GM12873 (cell line): Measurements from ENCODE around the gene ZFP14.
A peak's percentile ranks its signal among the peaks of the same experiment; 100 is the strongest.

Source experiments
- CTCF ChIP-seq: IDR thresholded peaks from 2 replicates; pipeline ENCODE4 v1.5.1; 2012; ENCODE audit warnings: low read depth, mild to moderate bottlenecking, moderate library complexity, low read length, control low read depth; ENCODE audit not compliant: insufficient read depth; ENCODE audit errors: missing control alignments

ZFP14 gene

DNA sequence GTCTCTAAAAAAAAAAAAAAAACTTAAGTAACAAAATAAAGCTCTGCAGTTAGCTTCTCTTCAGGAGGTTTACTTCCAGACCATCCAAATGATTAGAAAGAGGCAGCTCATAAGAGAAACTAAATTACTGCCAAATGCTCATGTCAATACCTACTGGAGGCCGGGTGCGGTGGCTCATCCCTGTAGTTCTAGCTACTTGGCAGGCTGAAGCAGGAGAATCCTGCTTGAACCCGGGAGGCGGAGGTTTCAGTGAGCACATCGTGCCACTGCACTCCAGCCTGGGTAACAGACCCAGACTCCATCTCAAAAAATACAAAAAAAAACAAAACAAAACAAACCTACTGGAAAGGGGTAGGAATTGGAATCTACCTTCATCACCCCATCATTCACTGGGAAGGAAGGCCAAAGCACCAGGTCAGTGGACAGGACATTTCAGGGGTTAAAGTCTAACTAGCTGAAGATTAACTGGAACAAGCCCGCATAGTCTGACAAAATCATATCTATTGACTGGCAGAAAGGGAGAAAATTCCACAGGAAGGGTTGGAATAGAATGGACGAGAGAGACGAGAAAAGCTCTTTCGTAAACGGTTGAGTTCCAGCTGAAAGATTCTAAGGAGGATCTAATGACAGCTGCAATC, 1.3 kb downstream of the ZFP14 start:
- TF ChIP-seq CTCF, result no peak

GRCh38 chr19:36373638-36374156, 5.3 kb downstream of the ZFP14 start:
- no peak for TF ChIP-seq CTCF

DNA sequence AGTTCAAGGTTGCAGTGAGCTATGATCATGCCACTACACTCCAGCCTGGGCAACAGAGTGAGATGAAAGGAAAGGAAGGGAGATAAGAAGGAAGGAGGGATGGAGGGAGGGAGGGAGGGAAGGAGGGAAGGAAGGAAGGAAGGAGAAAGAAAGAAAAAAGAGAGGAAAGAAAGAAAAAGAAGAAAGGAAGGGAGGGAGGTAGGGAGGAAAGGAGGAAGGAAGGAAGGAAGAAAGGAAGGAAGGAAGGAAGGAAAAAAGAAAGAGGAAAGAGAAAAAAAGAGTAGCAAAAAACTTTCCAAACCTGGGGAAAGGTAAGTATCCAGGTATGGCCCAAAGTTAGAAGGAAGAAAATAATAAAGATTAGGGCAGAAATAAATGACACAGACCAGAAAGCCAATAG, 7.1 kb downstream of the ZFP14 start:
- no peak for TF ChIP-seq CTCF

DNA sequence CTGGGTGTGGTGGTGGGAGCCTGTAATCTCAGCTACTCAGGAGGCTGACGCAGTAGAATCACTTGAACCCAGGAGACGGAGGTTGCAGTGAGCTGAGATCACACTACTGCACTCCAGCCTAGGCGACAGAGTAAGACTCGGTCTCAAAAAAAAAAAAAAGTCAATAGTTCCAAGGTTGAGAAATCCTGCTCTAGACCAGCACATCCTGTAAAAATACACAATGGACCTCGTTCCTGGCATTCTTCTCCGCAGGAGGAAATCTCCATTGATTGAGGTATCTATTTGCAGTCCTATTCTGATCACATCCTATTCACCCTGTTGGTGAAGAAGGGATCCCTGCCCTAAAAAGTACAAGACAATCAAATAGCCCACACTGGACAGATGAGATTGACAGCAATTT, 15.2 kb downstream of the ZFP14 start:
- TF ChIP-seq CTCF, result no peak

DNA sequence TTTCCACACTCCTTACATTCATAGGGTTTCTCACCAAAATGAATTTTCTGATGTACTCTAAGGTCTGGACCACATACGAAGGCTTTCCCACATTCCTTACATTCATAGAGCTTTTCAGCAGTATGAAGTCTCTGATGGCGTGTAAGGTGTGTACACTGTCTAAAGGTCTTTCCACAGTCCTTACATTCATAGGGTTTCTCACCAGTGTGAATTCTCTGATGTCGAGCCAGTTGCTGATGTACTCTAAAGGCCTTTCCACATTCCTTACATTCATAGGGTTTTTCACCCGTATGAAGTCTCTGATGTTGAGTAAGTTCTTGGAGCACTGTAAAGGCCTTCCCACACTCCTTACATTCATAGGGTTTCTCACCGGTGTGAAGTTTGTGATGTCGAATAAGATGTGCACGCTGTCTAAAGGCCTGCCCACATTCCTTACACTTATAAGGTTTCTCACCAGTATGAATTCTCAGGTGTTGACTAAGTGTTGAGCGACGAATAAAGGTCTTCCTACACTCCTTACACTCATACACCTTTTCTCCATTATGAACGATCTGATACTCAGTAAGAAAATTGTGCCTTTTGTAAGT, 38.1 kb downstream of the ZFP14 start:
- no peak for TF ChIP-seq CTCF

DNA sequence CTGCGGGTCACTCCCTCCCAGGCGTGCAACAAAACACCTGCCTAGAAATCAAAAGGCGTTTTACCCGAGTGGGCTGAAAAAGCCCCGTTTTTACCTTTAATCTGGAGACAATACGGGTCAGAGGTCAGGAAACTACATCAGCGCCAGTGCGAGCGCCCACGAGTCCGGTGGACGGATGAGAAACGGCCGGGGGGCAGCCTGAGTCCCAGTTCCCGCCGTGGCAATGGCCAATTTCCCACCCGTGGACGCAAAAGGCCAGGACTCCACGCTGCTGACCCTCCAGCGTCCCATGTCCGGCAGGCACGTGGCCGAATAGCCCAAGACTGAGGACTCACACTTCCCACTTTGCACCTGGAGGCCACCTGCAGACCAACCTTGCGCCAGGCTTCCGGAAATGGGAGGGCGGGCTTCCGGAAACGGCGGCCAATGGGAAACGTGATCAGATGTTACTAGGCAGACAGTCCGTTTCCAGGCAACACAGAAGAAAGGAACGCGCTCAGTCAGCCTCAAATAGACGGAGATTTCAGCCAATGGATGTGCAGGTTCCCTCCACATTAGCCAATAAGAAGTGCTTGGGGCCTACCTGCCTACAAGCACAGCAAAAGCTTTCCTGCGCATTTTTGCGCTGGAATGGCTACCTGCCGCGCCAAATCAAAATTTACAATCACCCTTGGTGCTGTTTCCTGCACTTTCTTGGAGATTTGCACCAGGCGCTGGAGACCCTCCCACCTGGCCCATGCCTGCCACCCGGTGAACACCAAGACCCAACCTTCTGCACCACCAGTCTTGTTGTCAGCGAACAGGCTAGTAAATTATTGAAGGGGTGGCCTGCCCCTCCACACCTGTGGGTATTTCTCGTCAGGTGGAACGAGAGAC, 47.4 kb downstream of the ZFP14 start:
- peak; percentile 3 for TF ChIP-seq CTCF

- TF ChIP-seq CTCF, result no peak
Observed at GRCh38 chr19:36330216-36330615, 48.8 kb downstream of the ZFP14 start.
